Neuronal stem cell (in vitro differentiated cells): Measurements from ENCODE around the gene HIRIP3.
A peak's percentile ranks its signal among the peaks of the same experiment; 100 is the strongest.

Experiments
- DNase-seq: peaks from one replicate; pipeline ENCODE4 v3.0.0-alpha.2; 2013; ENCODE audit warnings: low spot score
- H2AFZ ChIP-seq: one replicate; pipeline ENCODE4 v1.6.1; 2013; ENCODE audit warnings: mild to moderate bottlenecking, low read length, inconsistent platforms
- H2AK5ac ChIP-seq: 2 replicates; pipeline ENCODE4 v1.6.1; 2013; ENCODE audit warnings: low read depth, mild to moderate bottlenecking, inconsistent platforms, low read length, moderate library complexity, mixed read lengths
- H2BK120ac ChIP-seq: 2 replicates; pipeline ENCODE4 v1.6.1; 2013; ENCODE audit warnings: low read depth, mild to moderate bottlenecking, inconsistent platforms, low read length, moderate library complexity, mixed read lengths
- H2BK12ac ChIP-seq: one replicate; pipeline ENCODE4 v1.6.1; 2013; ENCODE audit warnings: low read length, inconsistent platforms
- H2BK15ac ChIP-seq: 2 replicates; pipeline ENCODE4 v1.6.1; 2013; ENCODE audit warnings: mild to moderate bottlenecking, low read length, inconsistent platforms, mixed read lengths
- H2BK5ac ChIP-seq: one replicate; pipeline ENCODE4 v1.6.1; 2013; ENCODE audit warnings: inconsistent platforms, mild to moderate bottlenecking, low read length, moderate library complexity
- H3K14ac ChIP-seq: one replicate; pipeline ENCODE4 v1.6.1; 2013; ENCODE audit warnings: low read length, inconsistent platforms
- H3K18ac ChIP-seq: 2 replicates; pipeline ENCODE4 v1.6.1; 2013; ENCODE audit warnings: low read length, inconsistent platforms
- H3K23ac ChIP-seq: 2 replicates; pipeline ENCODE4 v1.6.1; 2013; ENCODE audit warnings: low read depth, mild to moderate bottlenecking, mixed read lengths, low read length, inconsistent platforms; ENCODE audit not compliant: poor library complexity
- H3K27ac ChIP-seq: replicated peaks from 3 replicates; pipeline ENCODE4 v1.5.1; 2013; ENCODE audit warnings: low read length, inconsistent platforms
- H3K27me3 ChIP-seq, 3 experiments: 2 replicates each; pipeline ENCODE4 v1.6.1; 2013; ENCODE audit warnings: low read length in 3 of 3, mild to moderate bottlenecking in 2 of 3, inconsistent platforms in 1 of 3, low read depth in 1 of 3, mixed read lengths in 1 of 3, moderate library complexity in 1 of 3; ENCODE audit not compliant: control insufficient read depth in 3 of 3, insufficient read depth in 3 of 3
- H3K36me3 ChIP-seq, 2 donors: replicated peaks in 1 of 2; 2 replicates each; pipeline ENCODE4 v1.6.1; 2013; ENCODE audit warnings: low read length in 2 of 2; ENCODE audit not compliant: control insufficient read depth in 2 of 2, insufficient read depth in 2 of 2
- H3K4ac ChIP-seq: 2 replicates; pipeline ENCODE4 v1.6.1; 2013; ENCODE audit warnings: inconsistent platforms, mild to moderate bottlenecking, low read length, moderate library complexity
- H3K4me1 ChIP-seq, 2 donors: 1 replicate in 1 of 2; 2 replicates in 1 of 2; pipeline ENCODE4 v1.6.1; 2013; ENCODE audit warnings: low read length in 2 of 2, low read depth in 1 of 2; ENCODE audit not compliant: control insufficient read depth in 2 of 2, insufficient read depth in 1 of 2
- H3K4me2 ChIP-seq: one replicate; pipeline ENCODE4 v1.6.1; 2013; ENCODE audit warnings: mild to moderate bottlenecking, low read length, inconsistent platforms; ENCODE audit not compliant: insufficient read depth, poor library complexity, severe bottlenecking
- H3K4me3 ChIP-seq, 2 donors: 2 replicates each; pipeline ENCODE4 v1.5.1; 2013; ENCODE audit warnings: low read length in 2 of 2, mild to moderate bottlenecking in 2 of 2, inconsistent platforms in 1 of 2, moderate library complexity in 1 of 2
- H3K79me1 ChIP-seq: one replicate; pipeline ENCODE4 v1.6.1; 2013; ENCODE audit warnings: low read depth, mild to moderate bottlenecking, inconsistent platforms, low read length, moderate library complexity
- H3K9ac ChIP-seq: one replicate; pipeline ENCODE4 v1.6.1; 2013; ENCODE audit warnings: mild to moderate bottlenecking, low read depth, low read length, inconsistent platforms; ENCODE audit not compliant: poor library complexity
- H3K9me3 ChIP-seq, 2 donors: replicated peaks in 1 of 2; 2 replicates each; pipeline versions ENCODE3 to v1.6.1; 2013; ENCODE audit warnings: low read length in 2 of 2, mild to moderate bottlenecking in 2 of 2, inconsistent platforms in 1 of 2, low read depth in 1 of 2, mixed read lengths in 1 of 2, moderate library complexity in 1 of 2; ENCODE audit not compliant: control insufficient read depth in 2 of 2, insufficient read depth in 1 of 2
- H4K8ac ChIP-seq: one replicate; pipeline ENCODE4 v1.6.1; 2013; ENCODE audit warnings: low read depth, mild to moderate bottlenecking, inconsistent platforms, low read length, moderate library complexity
- H4K91ac ChIP-seq: one replicate; pipeline ENCODE4 v1.6.1; 2013; ENCODE audit warnings: low read length, low read depth, mild to moderate bottlenecking, inconsistent platforms; ENCODE audit not compliant: poor library complexity
- WGBS, 2 donors: extraction: QIAGEN DNeasy Blood & Tissue Kit; methylation state at CpG; one replicate each; pipeline ENCODE4 v1.1.7; 2013; ENCODE audit warnings: missing lambda C conversion rate in 2 of 2, mixed read lengths in 1 of 2; ENCODE audit not compliant: insufficient read length in 2 of 2, insufficient replicate concordance in 1 of 2; ENCODE audit errors: extremely low coverage in 2 of 2; 5-methylcytosine and 5-hydroxymethylcytosine counted together

HIRIP3 gene

GRCh38 chr16:29975134-29975538 lies 20.3 kb downstream of the HIRIP3 start:
- Histone ChIP-seq H3K9ac (no peak overlapping the region), H2BK5ac (no peak overlapping the region), H3K14ac (no peak overlapping the region), H3K4ac (no peak overlapping the region), H3K4me1 (peaks cover 18 to 23% of the 10 kb centered on the region in 2 donors), H2BK12ac (no peak overlapping the region), H3K4me3 (peak overlapping the region; percentile 78 to 97), H2BK120ac (no peak overlapping the region), H3K18ac (no peak overlapping the region), H3K9me3 (peaks cover 9 to 10% of the 10 kb centered on the region in 2 donors), H2AK5ac (no peak overlapping the region), H2BK15ac (no peak overlapping the region), H3K27me3 (no peaks in the 10 kb centered on the region), H3K23ac (no peak overlapping the region), H4K8ac (no peak overlapping the region), H3K4me2 (peak overlapping the region; percentile 80), H3K36me3 (peaks cover 26 to 54% of the 10 kb centered on the region in 2 donors), H3K79me1 (peaks cover 13% of the 10 kb centered on the region), H4K91ac (no peak overlapping the region), H2AFZ (no peak overlapping the region), H3K27ac (no peak overlapping the region)
- DNase-seq = no peak
- no CpG with 5 or more reads among the region's 5 CpGs for WGBS, 2 donors

GRCh38 chr16:29974291-29975133 lies 20.9 kb downstream of the HIRIP3 start:
- Histone ChIP-seq H4K91ac (no peak overlapping the region), H3K18ac (peak overlapping the region; percentile 46), H3K27ac (no peak overlapping the region), H2BK120ac (no peak overlapping the region), H3K27me3 (no peaks in the 10 kb centered on the region), H2BK5ac (peak overlapping the region; percentile 78), H3K4me2 (peak overlapping the region; percentile 80), H3K4me3 (peak overlapping the region; percentile 78 to 97), H3K4me1 (peaks cover 18 to 23% of the 10 kb centered on the region in 2 donors), H3K4ac (no peak overlapping the region), H3K79me1 (peaks cover 13% of the 10 kb centered on the region), H3K23ac (no peak overlapping the region), H2BK15ac (no peak overlapping the region), H2BK12ac (no peak overlapping the region), H4K8ac (no peak overlapping the region), H2AFZ (peak overlapping the region; percentile 87), H3K14ac (no peak overlapping the region), H3K9ac (peak overlapping the region; percentile 91), H2AK5ac (no peak overlapping the region), H3K36me3 (peaks cover 24 to 54% of the 10 kb centered on the region in 2 donors), H3K9me3 (peaks cover 9 to 10% of the 10 kb centered on the region in 2 donors)
- no CpG with 5 or more reads among the region's 31 CpGs for WGBS, 2 donors
- no peak for DNase-seq

- Histone ChIP-seq H2BK12ac (no peak within 1 kb of the TSS), H3K9ac (peak within 1 kb of the TSS; percentile 91), H3K27ac (peak within 1 kb of the TSS; percentile 86), H2AK5ac (peak within 1 kb of the TSS; percentile 25), H3K36me3 (peaks cover 20 to 51% of the 10 kb centered on the region in 2 donors), H3K79me1 (peaks cover 13% of the 10 kb centered on the region), H3K4me1 (peaks cover 18 to 23% of the 10 kb centered on the region in 2 donors), H3K4ac (peak within 1 kb of the TSS; percentile 4), H3K9me3 (peaks cover 9 to 10% of the 10 kb centered on the region in 2 donors), H4K91ac (no peak within 1 kb of the TSS), H3K4me2 (peak within 1 kb of the TSS; percentile 80), H3K14ac (no peak within 1 kb of the TSS), H3K18ac (peak within 1 kb of the TSS; percentile 86), H4K8ac (no peak within 1 kb of the TSS), H2BK120ac (no peak within 1 kb of the TSS), H2BK5ac (peak within 1 kb of the TSS; percentile 78), H3K27me3 (no peaks in the 10 kb centered on the region), H3K23ac (peak within 1 kb of the TSS; percentile 90), H2BK15ac (no peak within 1 kb of the TSS), H2AFZ (peak within 1 kb of the TSS; percentile 87), H3K4me3 (peak within 1 kb of the TSS; percentile 78 to 97)
- no CpG with 5 or more reads among the region's 75 CpGs for WGBS, 2 donors
- peak; percentile 100 for DNase-seq
These were observed 21.8 kb downstream of the HIRIP3 start, which contains the start of gene TAOK2 for GRCh38 chr16:29973384-29974246. TAOK2 (plus strand) TSS chr16:29973868; CDS start chr16:29977773, 3,905 bp downstream.
